ENCODE measurements around the gene DNAJC10.
"Not testable (repeated sequence)": the region's sequence is repeated elsewhere in the genome, so short reads cannot be mapped to it uniquely, and the experiment has no call there.

Gene DNAJC10, protein sequence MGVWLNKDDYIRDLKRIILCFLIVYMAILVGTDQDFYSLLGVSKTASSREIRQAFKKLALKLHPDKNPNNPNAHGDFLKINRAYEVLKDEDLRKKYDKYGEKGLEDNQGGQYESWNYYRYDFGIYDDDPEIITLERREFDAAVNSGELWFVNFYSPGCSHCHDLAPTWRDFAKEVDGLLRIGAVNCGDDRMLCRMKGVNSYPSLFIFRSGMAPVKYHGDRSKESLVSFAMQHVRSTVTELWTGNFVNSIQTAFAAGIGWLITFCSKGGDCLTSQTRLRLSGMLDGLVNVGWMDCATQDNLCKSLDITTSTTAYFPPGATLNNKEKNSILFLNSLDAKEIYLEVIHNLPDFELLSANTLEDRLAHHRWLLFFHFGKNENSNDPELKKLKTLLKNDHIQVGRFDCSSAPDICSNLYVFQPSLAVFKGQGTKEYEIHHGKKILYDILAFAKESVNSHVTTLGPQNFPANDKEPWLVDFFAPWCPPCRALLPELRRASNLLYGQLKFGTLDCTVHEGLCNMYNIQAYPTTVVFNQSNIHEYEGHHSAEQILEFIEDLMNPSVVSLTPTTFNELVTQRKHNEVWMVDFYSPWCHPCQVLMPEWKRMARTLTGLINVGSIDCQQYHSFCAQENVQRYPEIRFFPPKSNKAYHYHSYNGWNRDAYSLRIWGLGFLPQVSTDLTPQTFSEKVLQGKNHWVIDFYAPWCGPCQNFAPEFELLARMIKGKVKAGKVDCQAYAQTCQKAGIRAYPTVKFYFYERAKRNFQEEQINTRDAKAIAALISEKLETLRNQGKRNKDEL

DNA sequence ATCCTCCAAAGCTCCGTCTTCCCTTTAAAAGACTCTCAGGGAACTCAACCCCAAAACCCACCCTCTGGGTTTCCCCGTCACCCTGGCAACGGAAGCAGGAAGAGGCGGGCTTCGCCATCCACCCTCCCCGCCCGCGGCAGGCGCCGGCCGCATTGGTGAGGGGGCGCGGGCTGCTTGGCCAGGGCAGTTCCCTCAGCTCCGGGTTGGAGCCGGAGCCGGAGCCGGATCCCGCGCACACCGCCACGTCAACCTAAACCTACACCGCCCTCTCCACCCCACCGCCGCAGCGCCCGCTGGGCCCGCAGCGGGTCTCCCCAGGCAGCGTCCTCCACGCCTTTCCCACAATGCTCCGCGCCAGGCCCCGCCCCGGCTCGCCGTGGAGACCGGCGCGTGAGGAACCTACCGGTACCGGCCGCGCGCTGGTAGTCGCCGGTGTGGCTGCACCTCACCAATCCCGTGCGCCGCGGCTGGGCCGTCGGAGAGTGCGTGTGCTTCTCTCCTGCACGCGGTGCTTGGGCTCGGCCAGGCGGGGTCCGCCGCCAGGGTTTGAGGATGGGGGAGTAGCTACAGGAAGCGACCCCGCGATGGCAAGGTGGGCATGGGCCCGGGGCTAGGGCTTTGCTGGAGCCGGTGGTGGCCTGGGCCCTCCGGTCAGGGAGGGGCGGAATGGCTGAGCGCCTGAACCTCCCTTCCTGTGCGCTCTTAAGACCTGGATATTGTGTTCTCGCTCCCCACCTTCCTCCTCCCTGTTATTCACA, at the start of gene DNAJC10:
TSS of gene DNAJC10 (plus strand) at position 366 of the 758 bp plus-strand sequence. CDS start 1,830 bp downstream, outside the sequence.
- peak; percentile 84 for DNase-seq

DNA sequence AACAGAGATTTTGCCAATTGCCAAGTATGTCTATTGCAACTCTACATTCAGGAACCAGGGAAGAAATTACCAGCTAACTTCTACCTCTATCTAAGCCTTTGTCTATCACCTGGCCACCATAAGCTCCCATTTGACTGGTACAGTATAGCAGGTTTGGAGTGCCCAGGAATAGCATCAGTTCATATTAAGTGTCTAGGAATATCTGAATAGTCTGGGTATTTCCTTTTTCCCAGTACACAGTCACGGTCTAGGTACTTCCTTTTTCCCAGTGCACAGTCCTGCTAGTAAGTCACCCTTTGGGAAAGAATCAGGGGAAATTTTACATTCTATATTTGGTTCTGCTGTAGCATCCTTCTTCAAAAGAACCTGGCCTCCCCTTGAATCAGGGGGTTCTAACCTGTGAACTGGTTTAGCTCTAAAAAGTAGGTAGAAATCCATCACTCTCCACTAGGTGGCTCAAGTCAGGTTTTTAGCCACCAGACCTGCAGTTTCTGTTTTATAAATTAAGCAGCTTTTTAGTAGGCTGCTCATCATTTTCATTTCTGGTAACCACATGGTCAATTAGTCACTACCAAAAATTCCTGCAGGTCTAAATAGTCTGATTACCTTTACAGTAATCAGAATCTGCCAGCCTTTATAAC, 49.3 kb upstream of the DNAJC10 start:
- peak; percentile 10 for DNase-seq

DNA sequence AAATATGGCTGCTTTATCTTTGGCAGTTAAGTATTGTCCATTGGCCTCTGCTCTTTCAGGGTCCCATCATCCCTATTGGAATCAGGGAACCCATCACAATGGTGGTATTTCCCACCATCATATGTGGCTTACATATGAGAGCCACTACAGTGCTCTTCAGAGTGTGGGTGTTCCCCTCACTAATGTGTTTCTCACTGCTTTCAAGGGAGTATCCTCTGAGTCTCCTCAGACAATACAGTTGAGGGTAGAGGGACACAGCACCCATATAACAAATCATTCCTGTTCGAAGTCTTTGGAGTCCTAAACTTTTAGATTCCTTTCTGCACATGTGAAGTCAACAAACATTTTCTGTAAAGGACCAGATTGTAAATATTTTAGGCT, 48.8 kb upstream of the DNAJC10 start:
- DNase-seq: no peak

DNA sequence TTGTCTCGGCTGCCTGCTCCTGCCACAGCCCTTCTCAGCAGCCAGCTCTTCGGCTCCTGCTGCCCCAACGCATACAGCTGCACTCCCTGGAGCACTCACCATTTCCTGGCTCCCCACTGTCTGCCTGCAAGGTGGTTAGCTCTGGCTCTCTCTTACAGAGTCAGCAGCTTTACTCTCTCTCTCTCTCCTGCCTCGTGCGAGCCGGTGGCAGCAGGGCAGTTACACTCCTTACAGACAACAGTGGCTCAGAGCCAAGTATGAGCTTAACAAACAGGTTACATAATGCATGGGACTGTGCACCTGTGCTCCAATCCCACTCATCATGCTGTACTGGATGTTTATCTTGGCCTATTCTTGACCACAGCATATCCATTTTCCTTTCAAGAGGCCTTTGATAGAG, 47.4 kb upstream of the DNAJC10 start:
- DNase-seq: no peak

DNA sequence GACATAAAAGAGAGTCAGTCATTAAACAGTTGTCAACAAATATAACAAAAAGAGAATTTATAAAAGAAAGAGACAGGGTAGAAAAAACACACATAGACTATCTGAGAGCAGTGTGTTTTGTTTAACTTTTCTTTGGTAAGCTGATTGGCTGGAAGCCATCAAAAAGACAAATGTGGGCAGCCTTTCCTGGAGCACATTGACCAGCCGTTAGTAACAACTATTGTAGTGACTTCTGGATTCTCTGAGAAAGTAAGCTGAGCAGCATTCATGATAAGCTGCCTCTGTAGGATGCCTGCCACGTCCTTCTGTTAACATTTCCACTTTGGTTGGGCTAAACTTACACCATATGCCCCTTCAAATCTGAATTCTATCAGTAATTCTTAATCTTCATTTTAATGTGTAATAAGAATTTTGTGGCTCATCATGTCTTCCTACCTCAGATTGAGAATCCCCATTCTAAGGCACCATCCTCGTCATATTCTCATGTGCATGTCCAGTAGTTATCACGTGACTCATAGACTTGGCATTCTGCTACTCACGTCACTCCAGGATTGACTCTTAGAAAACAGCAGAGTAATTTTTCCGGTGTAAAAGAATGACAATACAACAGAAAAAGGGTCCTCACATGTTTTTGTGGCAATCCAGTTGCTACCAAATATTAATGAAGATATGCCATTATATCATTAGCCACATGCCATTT, 43.4 kb upstream of the DNAJC10 start:
- no peak for DNase-seq

DNA sequence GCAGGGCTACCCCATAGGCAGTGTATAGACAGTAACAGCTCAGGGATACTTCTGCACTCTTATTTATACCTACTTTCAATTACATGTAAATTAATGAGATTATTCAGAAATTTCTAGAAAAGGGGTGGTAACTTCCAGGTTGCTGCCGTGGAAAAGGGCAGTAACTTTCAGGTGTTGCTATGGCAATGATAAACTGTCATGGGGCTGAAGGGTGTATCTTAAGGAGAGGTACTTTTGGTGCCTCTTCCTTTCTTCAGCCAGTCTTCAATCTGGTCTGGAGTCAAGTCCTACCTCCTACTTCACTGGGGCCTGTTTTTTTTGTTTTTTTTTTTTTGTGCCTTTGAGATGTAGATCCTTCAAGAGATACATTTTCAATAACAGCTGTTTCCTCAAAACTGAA, 35.2 kb upstream of the DNAJC10 start:
- no peak for DNase-seq

DNA sequence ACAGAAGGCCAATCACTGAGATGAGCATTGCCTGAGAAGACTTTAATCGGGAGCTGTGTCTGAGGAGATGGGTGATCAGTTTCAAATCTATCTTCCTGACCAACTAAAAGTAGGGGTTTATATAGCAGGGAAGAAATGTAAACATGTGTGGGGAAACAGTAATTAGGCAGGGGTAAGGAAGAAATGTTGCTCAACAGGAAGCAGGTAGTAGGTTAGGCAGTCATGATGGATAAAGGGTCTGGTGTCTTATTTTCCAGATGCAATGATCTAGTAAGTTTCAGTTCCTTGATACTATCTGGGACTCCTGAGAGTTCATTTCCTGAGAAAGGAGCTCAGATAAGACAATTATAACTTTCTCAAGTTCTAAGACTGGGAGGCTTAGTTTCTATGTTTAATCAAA, 33.8 kb upstream of the DNAJC10 start:
- DNase-seq: no peak

DNA sequence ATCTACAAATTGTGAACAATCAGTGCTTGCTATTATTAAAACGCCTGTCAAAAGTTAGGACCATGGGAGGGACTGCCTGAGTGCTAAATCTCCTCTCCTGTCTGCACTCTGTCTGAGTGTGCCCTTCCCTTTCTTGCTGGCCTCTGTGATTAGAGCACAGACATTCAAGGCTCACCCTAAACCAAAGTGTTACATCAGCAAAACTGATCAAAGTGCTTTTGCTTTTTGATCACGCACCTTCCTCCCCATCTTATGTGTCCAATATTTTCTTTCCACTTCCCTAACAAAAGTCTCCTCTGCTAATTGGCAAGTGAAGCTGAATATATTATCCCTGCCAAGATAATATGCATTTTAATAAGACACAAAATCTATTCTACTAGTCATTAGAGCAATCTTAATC, 30.5 kb upstream of the DNAJC10 start:
- no peak for DNase-seq

DNA sequence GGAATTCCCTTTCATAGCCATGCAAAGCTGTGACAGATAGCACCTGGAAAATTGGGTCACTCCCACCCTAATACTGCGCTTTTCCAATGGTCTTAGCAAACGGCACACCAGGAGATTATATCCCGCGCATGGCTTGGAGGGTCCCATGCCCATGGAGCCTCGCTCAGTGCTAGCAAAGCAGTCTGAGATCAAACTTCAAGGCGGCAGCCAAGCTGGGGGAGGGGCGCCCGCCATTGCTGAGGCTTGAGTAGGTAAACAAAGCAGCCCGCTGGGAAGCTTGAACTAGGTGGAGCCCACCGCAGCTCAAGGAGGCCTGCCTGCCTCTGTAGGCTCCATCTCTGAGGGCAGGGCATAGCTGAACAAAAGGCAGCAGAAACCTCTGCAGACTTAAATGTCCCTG, 29.3 kb upstream of the DNAJC10 start:
- DNase-seq: not testable (repeated sequence)

DNA sequence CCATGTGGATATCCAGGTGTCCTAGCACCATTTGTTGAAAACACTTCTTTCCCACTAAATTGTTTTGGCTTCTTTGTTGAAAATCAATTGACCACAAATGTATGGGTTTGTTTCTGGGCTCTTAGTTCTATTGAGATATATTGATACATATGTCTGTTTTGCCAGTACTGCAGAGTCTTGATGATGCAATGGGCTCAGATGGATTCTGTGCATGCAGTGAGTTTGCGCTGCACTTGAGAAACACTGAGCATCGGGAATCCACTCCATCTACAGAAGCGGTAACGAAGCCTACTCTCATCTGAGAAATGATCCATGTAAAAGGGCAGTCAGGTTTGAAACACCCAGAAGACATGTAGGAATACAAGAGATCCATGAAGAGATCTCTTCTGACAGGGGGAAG, 21.9 kb upstream of the DNAJC10 start:
- no peak for DNase-seq

DNA sequence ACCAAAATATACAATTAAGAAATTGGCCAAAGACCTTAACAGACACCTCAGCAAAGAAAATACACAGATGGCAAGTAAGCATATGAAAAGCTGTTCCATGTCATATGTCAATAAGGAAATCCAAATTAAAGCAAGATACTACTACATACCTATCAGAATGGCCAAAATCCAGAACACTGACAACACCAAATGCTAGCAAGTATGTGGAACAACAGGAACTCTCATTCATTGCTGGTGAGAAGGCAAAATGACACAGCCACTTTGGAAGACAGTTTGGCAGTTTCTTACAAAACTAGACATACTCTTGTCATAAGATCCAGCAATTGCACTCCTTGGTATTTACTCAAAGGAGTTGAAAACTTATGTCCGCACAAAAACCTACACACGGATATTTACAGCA, 20.3 kb upstream of the DNAJC10 start:
- no peak for DNase-seq

DNA sequence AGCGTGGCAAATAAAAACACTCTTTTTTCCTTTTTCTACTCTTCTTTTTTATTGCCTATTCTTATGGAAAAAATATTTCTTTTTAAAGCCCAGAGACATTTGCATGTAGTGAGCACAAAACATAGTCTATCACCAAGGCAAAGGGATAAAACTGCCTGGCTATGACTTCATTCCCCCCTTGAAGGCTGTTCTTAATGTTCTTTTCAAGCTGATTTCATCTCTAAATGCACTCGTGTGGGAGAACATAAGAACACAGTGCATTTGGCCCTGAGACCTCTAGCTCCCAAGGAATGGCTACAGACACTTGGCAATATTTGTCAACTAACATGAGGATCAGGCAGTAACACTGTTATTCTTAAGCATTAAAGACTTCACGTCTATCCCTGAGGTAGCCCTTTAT, 17.4 kb upstream of the DNAJC10 start:
- DNase-seq: no peak

DNA sequence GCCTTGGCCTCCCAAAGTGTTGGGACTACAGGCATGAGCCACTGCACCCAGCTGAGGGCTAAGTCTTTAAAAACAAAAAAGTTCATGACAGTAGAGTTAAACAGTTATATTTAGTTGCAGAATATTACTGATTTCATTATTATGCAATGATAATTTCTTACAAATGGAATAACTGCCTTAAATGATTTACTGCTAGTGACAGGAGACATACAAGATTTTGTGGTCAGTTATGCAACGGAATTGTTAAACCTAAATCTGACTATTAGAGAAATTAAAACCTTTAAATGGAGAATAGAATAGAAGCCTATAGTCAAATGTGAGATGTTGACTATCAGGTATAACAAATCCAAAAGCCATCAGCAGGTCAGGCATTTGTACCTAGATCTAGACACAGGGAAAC, 10.3 kb upstream of the DNAJC10 start:
- DNase-seq: no peak

DNA sequence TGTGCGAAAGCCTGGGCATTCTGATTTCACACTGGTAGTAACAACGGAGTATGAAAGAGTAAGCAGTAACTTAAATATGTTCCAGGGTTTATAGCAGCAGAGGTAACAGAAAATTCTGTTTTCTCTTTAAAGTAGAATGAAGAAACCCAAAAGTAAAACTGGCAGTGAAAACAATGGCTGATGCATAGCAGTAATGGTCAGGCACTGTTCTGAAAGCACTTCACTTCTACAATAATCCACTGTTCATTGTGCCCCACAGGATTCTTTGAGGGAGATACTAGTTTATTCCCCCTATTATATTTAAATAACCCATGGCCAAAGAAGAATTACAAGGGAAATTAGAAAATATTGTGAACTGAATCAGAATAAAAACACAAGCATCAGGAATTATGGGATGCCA, 9.3 kb upstream of the DNAJC10 start:
- no peak for DNase-seq

DNA sequence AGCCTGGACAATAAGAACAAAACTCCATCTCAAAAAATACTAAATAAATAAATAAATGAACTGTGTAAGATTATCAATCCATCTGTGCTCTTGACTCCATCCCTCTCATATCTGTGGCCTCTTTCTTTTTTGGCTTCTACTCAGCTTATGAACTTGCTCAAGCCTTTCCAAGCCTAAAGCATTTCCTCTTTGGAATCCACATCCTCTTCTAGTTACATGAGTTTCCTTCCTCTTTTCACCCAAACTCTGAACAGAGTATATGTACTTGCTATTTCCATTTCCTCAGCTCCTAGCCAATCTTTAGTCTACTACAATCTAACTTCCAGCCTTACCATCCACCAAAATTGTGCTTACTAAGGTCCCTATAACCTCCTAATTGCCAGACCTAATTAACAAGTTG, 2.5 kb upstream of the DNAJC10 start:
- no peak for DNase-seq

DNA sequence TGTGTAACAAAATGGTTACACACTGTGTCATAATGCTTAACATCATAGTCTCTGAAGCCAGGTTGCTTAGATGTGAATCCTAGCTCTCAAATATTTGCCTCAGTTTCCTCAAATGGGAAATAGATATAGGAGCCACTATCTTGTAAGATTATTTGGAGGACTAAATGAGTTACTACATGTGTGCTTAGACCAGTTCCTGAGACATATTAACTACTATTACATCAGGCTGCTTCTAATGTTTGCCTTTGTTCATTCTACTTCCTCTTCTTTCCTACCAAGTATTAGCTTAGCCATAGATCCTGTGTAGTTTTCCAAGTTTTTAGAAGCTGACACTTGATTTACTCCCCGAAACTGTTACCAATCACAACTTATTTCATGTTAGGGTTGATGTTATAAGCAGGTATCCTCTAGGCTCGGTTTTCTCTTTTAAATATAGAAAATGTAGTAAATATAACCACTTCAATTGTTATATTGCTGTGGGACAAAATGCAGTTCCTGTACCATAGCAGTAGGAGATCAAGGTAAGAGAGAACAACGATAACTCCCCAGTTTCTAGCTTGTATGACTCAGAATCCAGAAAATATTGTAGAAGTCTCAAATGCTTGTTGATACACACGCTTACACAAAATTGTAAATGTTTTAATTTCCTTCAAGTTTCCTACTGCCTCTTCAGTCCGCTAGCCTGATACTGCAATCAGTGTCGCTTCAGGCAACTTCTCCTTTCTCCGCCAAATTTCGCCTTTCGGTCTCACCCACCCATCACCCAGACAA, 751 bp upstream of the DNAJC10 start:
- DNase-seq: no peak

DNA sequence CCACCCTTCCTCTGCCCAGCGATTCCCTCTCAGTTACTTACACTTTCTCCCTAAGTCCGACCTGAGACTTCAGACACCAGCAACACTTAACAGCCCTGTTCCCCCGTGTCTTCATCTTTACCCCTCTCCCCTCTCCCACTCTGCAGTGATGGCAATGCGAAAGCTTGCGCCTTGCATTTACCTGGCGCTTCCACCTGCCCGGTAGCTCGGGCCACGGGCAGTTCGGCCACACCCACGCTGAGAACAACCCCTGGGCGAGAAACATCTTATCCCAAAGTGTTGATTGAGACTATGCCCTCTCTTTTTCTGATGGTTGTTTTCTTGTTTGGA, 558 bp downstream of the DNAJC10 start:
- no peak for DNase-seq

DNA sequence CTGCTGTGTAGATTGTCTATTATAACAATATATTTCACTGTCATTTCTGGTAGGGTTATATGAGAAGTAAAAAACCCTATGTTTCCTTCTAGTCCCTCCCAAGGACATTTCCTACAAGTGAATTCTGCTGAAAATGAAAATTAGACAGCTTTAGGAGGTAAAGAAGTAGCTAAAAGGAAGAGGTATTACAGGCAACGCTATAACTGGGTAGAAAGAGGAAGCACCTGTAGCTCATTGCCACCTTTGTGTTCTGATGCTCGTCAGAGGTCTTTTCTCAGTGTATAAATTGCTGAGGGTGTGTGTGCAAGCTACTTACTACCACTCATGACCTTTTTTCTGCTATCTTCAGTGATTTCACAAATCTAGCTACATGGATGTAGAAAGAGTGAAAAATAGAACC, 1.4 kb downstream of the DNAJC10 start:
- DNase-seq: no peak

DNA sequence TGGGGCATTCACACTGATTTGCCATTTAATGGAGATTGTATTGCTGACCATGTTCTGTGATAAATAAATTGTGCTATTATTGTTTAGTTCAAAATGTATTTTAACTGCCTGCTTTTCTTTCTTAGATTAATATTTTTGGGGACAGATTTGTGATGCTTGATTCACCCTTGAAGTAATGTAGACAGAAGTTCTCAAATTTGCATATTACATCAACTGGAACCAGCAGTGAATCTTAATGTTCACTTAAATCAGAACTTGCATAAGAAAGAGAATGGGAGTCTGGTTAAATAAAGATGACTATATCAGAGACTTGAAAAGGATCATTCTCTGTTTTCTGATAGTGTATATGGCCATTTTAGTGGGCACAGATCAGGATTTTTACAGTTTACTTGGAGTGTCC, 1.8 kb downstream of the DNAJC10 start:
- DNase-seq: no peak

DNA sequence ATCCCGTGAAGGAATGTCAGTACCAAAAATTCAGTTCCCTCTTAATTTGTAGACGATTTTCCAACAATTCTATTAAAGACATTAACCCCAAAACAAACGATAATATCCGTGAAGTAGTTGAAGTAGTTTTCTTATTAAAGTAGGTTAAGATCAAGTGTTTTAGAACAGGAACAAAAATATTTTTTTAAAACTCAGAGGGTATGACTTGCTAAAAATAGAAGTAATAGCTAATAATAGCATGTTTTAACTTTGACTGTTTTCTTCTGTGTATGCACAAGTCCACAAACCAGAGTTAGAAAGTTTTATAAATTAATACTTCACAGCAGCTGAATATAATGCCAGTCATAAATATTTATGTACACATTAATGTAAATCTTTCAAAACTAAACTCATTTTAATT, 2.4 kb downstream of the DNAJC10 start:
- DNase-seq: no peak

DNA sequence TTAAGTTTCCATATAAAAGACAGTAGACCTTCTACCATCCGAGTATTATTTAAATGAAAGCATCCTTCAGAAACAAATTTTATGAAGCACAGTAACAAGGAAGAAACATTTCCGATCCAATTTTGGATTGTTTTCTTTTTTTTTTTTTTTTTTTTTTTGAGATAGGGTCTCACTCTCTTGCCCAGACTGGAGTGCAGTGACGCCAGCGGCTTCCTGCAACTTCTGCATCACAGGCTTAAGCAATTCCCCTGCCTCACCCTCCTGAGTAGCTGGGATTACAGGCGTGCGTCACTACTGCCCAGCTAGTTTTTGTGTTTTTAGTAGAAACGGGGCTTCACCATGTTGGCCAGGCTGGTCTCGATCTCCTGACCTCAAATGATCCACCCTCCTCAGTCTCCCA, 3.1 kb downstream of the DNAJC10 start:
- not testable (repeated sequence) for DNase-seq

DNA sequence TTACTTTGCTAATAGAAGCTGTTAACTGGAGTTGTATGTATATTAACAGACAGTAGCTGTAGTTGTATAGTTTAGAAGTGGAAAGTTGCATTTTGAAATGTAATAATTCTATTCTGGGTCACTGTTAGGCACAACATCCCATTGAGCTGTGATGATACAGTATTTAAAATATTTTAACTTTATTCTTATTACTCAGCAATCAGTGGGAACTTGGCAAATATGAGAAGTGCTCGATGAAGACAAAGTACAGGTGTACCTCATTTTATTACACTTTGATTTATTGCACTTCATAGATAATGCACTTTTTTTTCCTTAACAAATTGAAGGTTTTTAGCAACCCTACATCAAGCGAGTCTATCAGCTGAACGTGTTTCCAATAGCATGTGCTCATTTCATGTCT, 8.6 kb downstream of the DNAJC10 start:
- no peak for DNase-seq
